ENCODE data around the gene PLXNA4.

PLXNA4 gene

DNA sequence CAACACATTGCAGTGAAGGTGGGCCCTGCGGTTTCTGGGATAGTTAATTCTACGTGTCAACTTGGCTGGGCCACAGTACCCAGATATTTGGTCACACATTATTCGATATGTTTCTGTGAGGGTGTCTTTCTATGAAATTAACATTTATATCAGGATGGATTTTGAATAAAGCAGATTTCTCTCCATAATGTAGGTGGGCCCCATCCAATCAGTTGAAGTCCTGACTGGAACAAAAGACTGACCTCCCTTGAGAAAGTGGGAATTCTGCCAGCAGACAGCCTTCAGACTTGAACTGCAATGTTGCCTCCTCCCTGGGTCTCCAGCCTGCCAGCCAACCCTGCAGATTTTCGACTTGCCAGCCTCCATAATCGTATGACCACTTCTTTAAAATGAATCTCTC lies 420.6 kb downstream of the PLXNA4 start:
- DNase-seq, result no peak

DNA sequence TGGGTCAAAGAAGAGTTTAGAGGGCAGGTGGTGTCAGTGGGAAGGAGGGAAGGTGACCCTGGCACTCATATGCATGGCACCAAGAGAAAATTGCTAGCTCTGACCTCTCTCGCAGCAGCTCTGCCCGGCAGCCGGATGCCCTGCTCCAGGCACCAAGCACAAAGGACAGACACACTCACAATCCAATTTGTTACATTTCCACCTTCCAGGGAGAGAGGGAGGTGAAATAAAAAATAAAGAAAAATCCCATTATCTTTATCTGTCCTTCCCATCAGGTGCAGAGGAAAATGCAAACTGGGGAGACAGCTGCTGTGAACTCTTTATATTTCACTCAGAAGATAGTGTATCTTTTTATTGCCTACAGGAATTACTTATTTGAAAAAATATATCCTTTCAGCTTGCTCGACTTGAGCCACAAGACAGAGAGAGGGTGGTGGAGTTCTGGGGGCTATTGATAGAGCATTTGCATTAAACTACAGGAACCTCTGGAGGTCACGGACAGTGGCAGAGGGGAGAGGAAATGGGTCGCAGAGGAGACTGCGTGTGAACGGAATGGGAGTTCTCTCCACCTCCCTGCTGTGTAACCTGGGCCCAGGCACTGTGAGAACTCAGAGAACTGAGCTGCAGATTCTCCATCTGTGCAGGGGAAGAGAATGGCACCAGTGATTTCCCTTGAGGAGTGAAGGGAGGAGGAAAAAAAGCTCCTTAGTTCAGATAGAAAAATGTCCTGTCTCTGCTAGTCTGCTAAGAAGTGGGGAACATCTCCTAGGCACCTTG lies 421.4 kb downstream of the PLXNA4 start:
- DNase-seq, result peak; percentile 15

DNA sequence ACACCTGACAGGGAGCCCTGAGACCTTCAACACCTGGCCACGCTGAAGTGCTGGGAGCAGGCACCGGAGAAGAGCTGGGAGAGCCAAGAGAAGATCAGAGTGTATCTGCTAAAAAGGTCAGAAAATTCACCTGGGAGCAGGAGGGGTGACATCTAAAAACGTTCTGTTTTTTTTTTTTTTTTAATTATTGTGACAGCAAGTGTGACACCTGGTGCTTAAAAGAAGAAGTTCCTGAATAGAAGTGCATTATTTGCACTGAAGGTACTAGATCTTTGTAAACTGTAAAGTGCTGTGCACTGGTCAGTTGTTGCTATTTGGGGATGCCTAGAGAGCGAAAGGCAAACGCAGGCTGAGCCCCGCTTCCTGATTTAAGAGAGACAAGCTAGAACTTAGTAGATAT lies 422.0 kb downstream of the PLXNA4 start:
- DNase-seq, result no peak

DNA sequence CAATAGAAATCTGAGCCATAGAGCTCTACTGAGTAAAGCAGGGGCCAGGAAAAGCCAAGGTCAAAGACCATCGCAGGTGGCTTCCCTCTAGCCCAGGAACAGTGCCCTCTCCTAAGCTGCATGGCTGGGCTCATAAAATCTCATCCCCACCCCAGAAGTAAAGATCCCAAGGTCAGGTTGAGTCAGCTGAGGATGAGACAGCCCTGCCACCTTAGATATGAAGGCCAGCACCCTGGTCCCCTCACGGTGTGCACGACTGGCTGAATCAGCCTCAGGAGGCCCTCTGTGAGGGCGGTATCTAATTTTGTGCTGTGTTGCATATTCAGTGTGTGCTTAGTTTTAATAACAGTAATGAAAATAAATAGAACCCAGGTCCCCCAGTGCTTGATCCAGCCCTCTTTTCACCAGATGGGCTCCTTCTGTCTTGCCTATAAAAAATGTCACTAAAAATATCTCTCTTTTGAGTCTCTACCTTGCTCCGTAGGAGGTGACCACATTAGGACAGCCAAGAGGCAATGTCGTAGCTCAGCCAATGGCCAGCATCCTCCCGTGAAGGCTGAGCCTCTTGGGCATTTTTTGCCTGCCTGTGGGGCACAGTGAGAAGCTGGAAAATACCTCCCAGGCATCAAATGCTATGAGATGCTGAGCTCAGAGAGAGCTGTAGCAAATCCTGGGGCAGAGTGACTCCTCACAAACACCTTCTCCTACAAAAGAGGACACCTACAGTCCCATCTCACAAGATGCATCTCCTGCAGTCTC lies 424.0 kb downstream of the PLXNA4 start:
- DNase-seq, result no peak

DNA sequence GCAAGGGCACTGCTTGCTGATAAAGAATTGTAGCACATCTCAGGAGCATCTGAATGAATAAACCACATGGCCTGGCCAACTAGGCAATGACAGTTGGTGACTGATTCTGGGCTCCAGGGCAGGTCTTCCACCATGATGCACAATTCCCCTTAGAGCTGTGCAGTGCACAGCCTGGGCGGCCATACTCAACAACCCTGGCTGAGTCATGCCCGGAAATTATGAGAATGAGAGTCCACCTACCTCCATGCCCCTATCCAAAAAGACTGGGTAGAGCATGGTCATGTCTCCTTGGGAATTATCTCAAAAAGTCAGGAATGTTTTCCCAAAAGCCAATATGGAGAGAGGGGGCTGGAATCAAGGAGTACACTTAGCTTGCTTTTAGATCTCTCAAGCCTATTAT lies 425.6 kb downstream of the PLXNA4 start:
- DNase-seq, result no peak

DNA sequence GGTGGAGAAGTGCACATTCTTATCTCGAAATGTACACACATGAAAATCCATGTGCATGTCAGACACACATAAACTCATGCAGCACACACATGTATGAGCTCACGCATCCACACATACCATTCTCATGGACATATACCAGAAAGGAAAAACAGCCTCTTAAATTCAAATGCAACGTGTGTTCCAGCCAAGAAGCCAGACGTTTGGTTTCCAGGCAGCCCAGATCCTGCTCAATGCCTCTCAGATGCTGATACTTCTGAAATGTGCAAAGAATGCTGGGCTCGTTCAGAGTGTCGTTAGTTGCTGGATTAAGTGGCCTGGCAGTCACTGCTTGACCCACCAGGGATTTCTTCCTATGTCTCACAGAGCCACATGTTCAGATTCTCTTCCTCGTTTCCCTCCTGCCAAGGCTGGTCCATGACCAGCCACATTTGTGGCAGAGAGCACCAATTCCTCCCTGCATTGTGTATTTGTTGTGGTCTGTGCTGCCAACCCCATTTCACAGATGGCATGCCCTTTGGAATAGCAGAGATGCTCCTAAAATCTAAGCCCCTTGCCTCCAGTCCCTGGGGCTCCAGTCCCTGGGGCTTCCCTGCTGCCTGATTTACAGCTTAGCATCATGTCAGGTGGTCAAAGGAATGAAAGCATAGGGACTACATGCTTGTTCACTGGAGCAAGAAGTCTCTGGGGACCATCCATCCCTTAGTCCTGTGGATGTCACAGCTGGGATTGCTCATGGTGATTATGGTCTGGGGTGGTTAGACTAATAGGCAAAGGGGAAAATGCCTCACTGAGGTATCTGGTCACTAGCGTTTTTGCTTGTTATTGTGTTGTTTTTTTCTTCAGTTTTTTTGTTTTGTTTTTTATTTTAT lies 426.6 kb downstream of the PLXNA4 start:
- DNase-seq, result peak; percentile 42

DNA sequence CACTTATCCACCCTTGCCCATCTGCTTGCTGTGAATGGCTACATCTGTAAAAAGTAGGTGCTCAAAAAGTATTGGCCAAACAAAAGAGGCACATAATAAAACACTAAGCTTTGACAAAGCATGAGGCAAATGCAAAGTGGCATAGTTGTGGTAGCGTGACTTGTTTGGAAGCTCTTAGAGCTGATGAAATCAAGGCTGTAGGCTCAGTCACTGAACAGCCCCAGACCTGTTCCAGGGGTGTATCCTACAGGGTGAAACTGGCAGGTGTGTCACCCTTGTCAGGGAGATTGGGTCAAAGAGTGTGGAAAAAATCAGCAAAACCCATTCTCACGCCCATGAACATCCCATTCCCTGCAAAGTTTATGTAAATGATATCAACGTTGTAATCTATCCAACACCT lies 427.4 kb downstream of the PLXNA4 start:
- DNase-seq, result no peak

DNA sequence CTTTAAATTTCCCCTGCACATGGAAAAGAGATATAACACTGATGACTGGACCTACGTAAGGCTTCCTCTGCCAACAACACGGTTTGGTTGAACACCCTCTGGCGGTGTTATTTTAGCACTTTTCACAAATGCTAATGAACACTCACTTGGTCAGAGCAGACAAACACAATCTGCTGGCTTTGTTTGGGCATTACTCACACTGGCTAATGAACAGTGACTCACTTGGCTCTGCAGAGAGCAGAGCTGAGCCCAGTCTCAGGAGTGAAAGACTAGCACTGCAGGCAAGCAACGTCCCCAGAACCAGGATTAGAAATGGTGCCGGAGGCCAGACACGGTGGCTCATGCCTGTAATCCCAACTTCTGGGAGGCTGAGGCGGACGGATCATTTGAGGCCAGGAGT lies 430.8 kb downstream of the PLXNA4 start:
- DNase-seq, result no peak

DNA sequence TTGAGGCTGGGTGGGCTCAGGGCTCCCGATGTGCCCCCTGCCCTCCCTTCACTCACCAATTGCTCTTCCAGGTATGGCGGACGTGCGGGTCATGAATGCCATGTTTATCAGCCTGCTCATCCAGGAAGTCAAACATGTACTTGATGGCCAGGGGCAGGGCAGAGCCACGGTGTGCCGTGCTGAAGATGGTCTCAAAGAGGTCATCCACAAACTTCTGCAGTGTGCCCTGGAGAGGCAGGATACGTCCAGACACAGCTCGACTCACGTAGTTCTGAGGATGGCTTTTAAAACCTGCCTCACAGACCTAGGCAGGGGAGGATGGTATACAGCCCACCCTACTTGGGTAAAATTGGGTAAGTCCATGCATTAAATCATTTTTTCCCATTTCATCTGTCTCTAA lies 431.2 kb downstream of the PLXNA4 start:
- no peak for DNase-seq

DNA sequence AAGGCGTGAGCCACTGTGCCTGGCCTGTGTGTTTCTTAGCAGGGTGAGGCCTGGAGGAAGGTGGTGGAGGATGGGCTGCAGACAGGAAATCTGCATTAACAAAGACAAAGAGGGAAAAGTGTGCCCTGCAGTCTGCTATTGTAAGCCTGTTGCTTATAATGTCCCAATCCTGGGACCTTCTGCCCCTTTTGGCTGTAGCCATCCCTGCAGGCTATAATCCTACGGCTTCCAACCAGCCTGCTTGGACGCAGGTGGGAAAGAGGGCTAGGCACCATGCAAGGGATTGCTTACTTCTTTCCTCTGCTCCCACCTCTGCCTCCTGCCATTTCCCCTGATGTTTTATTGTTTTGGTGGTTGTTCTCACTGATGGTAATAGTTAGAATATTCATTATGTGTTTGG lies 434.3 kb downstream of the PLXNA4 start:
- no peak for DNase-seq

DNA sequence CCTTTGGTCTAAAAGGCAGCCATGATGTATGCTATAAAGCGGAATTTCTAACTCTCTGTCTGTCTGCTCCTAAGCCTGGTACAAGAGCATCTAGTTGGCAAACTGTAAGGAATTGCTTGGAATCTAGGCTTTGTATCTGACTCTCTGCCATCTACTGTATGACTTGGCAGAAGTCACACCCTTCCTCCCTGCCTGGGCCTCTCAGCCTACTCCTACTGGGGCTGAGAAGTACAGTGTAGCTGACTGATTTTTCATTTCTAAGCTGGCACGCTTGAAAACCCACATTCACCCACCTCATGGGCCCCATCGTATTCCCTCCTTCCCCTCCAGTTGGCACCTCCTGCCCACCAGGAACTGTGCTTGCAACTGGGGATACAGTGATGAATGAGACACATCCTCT lies 435.2 kb downstream of the PLXNA4 start:
- no peak for DNase-seq

DNA sequence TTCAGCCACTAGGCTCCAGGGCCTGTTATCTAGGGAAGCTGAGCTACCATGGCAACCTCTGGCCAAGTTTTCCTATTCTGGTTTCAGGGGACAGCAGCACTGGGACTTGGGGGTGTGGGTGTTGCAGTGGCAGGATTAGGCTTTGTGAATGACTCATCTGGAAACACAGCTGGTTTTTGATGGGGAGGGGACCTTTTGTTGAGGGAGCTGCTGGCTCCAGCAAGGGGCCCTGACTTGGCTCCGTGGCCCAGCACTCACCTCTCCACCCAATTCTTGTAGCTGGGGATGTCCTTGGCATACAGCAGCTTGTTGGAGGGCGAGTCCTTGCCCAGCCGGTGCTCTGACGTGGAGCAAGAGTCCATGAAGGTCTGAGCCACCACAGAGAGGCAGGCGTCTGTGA lies 435.9 kb downstream of the PLXNA4 start:
- DNase-seq, result no peak

DNA sequence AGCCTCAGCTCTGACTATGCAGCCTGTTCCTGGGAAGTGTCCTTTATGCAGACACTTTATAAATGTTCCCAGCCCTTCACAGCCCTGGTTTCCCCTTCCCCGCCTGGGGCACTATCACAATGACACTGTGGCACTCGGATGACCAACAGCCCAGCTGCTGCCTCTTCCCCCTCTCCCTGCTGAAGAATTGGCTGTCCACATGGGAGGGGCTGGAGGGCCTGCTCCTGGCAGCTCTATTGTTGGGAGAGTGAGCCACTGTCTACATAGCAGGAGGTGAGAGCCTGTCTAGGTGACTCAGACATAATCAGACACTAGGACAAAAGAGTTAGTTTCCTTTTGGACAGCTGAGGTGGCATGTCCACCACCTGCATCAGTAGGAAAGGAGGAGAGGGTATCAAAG lies 437.5 kb downstream of the PLXNA4 start:
- no peak for DNase-seq

DNA sequence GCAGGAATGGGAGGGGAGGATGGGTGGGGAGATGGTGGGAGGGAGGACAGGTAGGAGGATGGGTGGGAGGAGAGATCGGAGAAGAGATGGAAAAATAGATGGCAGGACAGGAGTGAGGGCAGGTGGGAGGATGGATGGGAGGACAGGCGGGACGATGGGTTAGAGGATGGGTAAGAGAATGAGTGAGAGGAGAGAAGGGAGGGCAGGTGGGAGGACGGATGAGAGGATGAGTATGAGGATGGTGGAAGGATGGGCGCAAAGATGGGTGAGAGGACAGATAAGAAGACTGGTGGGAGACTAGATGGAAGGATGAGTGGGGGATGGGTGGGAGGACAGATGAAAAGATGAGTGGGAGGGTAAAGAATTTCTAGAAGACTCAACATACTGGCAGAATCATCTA lies 438.6 kb downstream of the PLXNA4 start:
- no peak for DNase-seq

DNA sequence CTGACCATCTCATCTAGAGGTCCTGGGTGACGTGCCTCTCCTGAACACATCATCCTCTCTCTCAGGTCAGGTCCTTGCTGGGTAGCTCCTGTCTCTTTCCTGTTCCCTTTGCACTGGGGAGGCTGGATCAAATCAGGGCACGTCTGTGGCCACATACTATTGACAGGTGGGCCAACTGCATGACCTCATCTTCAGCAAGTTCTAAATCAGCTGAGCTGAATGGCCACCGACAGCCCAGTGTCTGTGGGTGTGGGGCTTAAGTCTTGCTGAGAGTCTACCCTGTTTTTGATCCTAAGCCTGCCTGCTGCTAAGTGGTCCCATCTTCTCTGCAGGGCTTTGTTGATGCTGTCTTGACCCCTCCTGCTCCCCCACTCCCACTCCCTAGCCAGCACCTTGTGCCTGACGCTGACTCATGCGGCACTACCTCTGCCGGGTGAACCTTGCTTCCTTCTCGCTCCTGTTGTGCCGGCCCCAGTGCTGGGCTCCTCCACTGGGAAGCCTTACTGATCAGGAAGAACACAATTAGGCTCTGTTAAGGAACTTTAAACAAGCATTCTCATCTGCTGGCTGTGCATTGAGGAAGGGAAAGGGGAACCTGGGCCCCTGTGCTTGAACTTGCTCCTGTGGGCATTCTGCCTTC lies 440.4 kb downstream of the PLXNA4 start:
- no peak for DNase-seq

DNA sequence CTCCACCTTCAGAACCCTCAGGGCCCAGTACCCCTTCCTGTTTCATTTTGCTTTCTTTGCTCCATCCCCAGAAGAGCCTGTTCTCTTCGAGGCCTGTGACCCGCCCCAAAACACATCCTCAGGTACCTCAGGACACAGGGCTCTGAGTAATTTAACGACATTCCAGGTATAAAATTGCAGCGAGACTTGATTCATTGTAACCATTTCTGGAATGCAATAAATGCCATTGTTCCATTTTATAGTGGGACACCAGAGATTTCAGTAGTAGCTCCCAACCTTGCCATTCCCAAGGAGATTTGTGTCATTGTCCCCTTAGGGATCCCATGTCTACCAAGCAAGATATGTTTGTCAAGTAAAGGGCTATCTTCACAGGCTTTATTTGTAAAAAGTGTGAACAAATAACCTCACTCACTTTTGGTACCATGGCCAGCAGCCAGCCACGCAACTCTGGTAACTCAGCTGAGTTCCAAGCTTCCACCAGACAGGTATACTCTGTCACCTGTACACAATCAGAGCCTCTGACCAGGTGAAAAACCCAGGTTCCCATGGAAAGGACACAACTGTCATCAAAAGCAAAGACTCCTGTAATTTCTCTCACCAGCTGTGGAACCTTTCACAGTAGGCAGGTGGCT lies 441.3 kb downstream of the PLXNA4 start:
- no peak for DNase-seq

DNA sequence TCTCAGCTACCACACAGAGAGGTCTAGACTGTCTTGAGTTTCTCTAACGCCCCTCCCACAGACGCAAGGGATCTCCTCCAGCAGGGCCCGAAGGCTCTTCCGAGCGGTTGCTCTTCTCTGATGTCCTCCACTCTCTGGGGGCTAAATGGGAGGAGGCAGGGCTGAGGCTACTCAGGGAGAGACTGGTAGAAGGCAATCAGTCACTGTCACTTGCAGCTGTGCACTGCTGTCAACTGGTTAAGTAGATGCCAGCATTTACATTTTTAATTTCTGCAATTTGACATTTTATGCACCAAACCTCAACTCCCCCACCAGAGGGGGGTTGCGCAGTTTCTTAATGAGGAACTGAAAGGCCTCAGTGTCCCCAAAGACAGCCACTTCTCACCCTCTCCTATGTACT lies 442.8 kb downstream of the PLXNA4 start:
- no peak for DNase-seq

DNA sequence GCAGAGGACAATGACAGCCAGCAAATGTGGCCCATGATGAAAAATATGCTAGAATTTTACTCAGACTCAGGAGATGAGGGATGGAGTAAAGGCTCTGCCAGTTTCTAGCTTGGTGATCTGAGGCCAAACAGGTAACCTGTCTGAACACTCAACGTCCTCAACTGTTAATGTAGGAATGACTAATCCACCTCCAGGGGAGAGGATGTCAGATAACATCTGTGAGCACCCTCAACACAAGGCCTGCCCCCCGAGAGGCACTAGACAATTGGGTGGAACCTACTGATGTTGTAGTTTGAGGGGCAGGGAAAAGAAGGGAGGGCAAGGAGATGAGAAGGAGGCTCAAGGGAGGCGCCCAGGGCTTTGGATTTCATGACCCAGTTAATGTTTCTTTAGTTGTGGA lies 445.1 kb downstream of the PLXNA4 start:
- DNase-seq, result no peak

DNA sequence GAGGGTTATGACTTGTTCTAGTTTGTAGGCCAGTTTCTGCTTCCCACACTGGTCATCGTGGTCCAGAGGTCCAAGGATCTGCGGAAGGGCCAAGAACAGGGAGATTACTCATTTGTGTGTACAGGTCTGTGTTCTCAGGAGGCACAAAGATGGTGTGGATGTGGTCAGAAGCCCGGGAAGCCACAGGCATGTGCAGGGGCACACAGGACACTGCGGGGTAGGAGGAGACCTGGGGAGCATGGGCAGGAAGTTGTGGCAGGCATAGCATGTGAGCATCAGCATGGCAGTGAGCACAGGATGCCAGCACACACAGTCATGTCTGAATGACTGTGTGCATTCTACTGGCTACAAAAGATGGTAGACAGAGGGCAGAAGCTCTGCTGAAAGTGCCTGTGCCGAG lies 445.8 kb downstream of the PLXNA4 start:
- DNase-seq, result no peak

DNA sequence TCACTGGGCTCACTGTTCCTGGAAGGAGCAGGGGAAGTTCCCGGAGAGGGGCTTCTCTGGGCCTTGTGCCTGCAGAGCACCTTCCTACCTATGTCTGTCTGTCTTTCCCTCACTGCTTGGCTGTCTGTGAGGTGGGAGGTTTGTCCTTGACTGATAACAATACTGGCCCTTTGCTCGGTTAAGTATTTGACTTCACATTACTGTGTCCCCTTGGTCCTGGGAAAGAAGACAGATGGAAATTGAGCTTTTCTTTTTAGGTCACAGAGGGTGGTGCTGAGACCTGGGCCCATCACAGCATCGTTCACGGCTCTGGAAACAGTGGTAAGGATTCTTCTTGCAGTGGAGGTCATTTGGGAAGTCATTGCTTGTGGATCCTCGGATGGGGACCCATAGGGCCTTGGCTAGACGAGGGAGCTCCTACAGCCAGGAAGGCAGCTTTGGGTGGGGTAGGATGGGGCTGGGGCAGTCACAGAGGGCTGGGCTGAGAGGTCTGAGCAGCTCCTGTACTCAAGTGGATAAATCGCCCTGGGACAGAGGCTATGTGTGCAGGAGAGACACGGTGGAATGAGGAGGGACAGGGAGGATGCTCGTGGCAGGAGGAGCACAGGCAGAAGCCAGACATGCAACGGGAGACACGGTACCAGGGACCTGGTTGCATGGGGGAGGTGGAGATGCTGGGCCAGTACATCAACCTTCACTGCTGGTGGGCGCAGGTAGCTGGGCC lies 450.2 kb downstream of the PLXNA4 start:
- DNase-seq, result no peak

DNA sequence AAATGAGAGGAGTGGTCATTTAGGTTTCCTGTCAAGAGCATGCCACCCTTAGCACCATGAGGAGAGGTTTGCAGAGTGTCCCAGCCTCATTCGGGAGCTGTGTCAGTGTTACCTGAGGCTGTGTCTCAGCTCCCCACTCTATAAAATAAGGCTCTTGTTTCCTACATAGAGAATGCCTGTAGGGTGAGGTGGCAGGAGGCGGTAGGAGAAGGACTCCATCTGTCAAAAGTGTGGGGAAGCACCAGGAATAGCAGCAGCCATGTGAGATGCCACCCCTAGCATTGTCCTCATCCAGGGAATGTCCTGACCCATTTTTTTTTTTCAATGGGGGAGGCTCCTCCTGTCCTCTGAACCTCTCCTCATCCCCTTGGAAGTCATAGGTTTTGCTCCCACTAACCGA lies 451.2 kb downstream of the PLXNA4 start:
- DNase-seq, result no peak

DNA sequence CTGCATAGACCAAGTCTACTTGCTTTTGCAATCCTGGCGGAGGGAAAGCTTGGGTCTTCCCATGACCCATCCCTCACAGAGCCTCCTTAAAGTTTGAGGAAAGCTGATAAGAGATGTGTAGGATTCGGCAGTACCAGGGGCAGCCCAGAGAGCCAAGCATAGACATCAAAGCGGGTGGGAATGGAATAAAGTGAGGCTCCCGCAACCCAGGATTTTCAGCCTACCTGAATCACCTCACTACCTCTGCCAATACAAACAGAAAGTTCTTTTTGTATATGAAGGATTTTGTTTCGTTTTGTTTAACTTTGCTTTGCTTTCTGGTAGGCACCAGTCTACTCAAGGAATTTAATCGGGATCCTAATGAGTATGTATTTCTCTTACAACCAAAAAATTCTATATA lies 451.7 kb downstream of the PLXNA4 start:
- DNase-seq, result no peak
